ENCODE measurements around the gene DPYSL3. TPM values are rescaled to one million over a fixed set of nuclear protein-coding genes. Genes with fewer than 3 reads are reported as not detected.

Gene DPYSL3
- polyA plus RNA-seq, 1 donor from 2014 or later, result 689 TPM

- TF ChIP-seq RAD21 (conservative IDR thresholded peaks at IDR 0.05), result no peak
- TF ChIP-seq POLR2AphosphoS5 (IDR thresholded peaks at IDR 0.05), result no peak
- no peak for TF ChIP-seq TAF1 (IDR thresholded peaks at IDR 0.05; ENCODE audit: low read depth)
- TF ChIP-seq REST (IDR thresholded peaks at IDR 0.05; ENCODE audit: borderline replicate concordance), result no peak
- TF ChIP-seq CTCF (IDR thresholded peaks at IDR 0.05; ENCODE audit: poor library complexity, severe bottlenecking), result no peak
- TF ChIP-seq EP300 (conservative IDR thresholded peaks at IDR 0.05; ENCODE audit: poor library complexity, severe bottlenecking), result no peak
- TF ChIP-seq MXI1 (conservative IDR thresholded peaks at IDR 0.05; ENCODE audit: poor library complexity, severe bottlenecking), result no peak
- H3K4me3 ChIP-seq (ENCODE audit: low read length), result no peak overlapping the region
- H2AFZ ChIP-seq (ENCODE audit: low read depth, low read length), result no peak overlapping the region
- H3K27me3 ChIP-seq (ENCODE audit: insufficient read depth, low read depth, low read length), result no peaks in the 10 kb centered on the region
- H3K4me2 ChIP-seq (ENCODE audit: low read length), result no peak overlapping the region
- no peaks in the 10 kb centered on the region for H4K20me1 ChIP-seq (ENCODE audit: insufficient read depth)
- H3K9me3 ChIP-seq (ENCODE audit: low read length), result no peaks in the 10 kb centered on the region
- no peak overlapping the region for H3K9ac ChIP-seq (ENCODE audit: low read length)
- no peaks in the 10 kb centered on the region for H3K9me2 ChIP-seq (ENCODE audit: insufficient read depth, low read length)
- H3K36me3 ChIP-seq (ENCODE audit: insufficient read depth, low read length), result no peaks in the 10 kb centered on the region
- H3K27ac ChIP-seq (ENCODE audit: low read length), result no peak overlapping the region
- no peaks in the 10 kb centered on the region for H3K79me2 ChIP-seq (replicated peaks; ENCODE audit: insufficient read depth, low read length)
- no peaks in the 10 kb centered on the region for H3F3A ChIP-seq (ENCODE audit: insufficient read depth, low read length, poor library complexity, severe bottlenecking)
These were observed 41.8 kb downstream of the DPYSL3 start for GRCh38 chr5:147467973-147468508.

GRCh38 chr5:147466360-147466980 is 43.4 kb downstream of the DPYSL3 start:
- Histone ChIP-seq H3K4me3 (ENCODE audit: low read length) (no peak overlapping the region), H2AFZ (ENCODE audit: low read depth, low read length) (no peak overlapping the region), H4K20me1 (ENCODE audit: insufficient read depth) (no peaks in the 10 kb centered on the region), H3K9ac (ENCODE audit: low read length) (no peak overlapping the region), H3F3A (ENCODE audit: insufficient read depth, low read length, poor library complexity, severe bottlenecking) (no peaks in the 10 kb centered on the region), H3K4me2 (ENCODE audit: low read length) (no peak overlapping the region), H3K36me3 (ENCODE audit: insufficient read depth, low read length) (no peaks in the 10 kb centered on the region), H3K27me3 (ENCODE audit: insufficient read depth, low read depth, low read length) (no peaks in the 10 kb centered on the region), H3K27ac (ENCODE audit: low read length) (no peak overlapping the region), H3K9me2 (ENCODE audit: insufficient read depth, low read length) (no peaks in the 10 kb centered on the region), H3K9me3 (ENCODE audit: low read length) (no peaks in the 10 kb centered on the region), H3K79me2 (replicated peaks; ENCODE audit: insufficient read depth, low read length) (no peaks in the 10 kb centered on the region)
- TF ChIP-seq POLR2AphosphoS5 (IDR thresholded peaks at IDR 0.05) (no peak), CTCF (IDR thresholded peaks at IDR 0.05; ENCODE audit: poor library complexity, severe bottlenecking) (no peak), RAD21 (conservative IDR thresholded peaks at IDR 0.05) (no peak), MXI1 (conservative IDR thresholded peaks at IDR 0.05; ENCODE audit: poor library complexity, severe bottlenecking) (no peak), TAF1 (IDR thresholded peaks at IDR 0.05; ENCODE audit: low read depth) (no peak), SMC3 (conservative IDR thresholded peaks at IDR 0.05; ENCODE audit: poor library complexity) (no peak), REST (IDR thresholded peaks at IDR 0.05; ENCODE audit: borderline replicate concordance) (no peak), EP300 (conservative IDR thresholded peaks at IDR 0.05; ENCODE audit: poor library complexity, severe bottlenecking) (no peak), EZH2 (IDR thresholded peaks at IDR 0.05; ENCODE audit: borderline replicate concordance, insufficient read depth, low read length, poor library complexity, severe bottlenecking) (no peak)
